Epithelial cell of proximal tubule (primary cell): ENCODE results near the gene DTNBP1. TPM values are rescaled to one million over a fixed set of nuclear protein-coding genes. Genes with fewer than 3 reads are reported as not detected.

Source experiments
- DNase-seq: peaks from one replicate; pipeline ENCODE4 v3.0.0-alpha.2; 2011; ENCODE audit warnings: low read depth
- H3K4me3 ChIP-seq: 2 replicates; pipeline ENCODE4 v1.5.1; 2011; ENCODE audit warnings: low read depth, mild to moderate bottlenecking, low read length
- total RNA-seq: library from RNA; depleted of rRNA; stranded (reverse); fragments of >200 nt; gene quantifications from 2 replicates; pipeline ENCODE4 v1.2.3, GENCODE V29; 2015
- TF ChIP-seq, protein P1 (sequence below): conservative IDR thresholded peaks from 2 replicates; pipeline ENCODE4 v1.5.1; 2012; ENCODE audit warnings: low read depth, mild to moderate bottlenecking, low read length

DTNBP1 gene
- total RNA-seq, 1 donor from 2014 or later, result 6.3 TPM

- no peak overlapping the region for H3K4me3 ChIP-seq
- DNase-seq, result no peak
- TF ChIP-seq, protein P1, sequence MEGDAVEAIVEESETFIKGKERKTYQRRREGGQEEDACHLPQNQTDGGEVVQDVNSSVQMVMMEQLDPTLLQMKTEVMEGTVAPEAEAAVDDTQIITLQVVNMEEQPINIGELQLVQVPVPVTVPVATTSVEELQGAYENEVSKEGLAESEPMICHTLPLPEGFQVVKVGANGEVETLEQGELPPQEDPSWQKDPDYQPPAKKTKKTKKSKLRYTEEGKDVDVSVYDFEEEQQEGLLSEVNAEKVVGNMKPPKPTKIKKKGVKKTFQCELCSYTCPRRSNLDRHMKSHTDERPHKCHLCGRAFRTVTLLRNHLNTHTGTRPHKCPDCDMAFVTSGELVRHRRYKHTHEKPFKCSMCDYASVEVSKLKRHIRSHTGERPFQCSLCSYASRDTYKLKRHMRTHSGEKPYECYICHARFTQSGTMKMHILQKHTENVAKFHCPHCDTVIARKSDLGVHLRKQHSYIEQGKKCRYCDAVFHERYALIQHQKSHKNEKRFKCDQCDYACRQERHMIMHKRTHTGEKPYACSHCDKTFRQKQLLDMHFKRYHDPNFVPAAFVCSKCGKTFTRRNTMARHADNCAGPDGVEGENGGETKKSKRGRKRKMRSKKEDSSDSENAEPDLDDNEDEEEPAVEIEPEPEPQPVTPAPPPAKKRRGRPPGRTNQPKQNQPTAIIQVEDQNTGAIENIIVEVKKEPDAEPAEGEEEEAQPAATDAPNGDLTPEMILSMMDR, result no peak
Observed at GRCh38 chr6:15475261-15475660, 187.6 kb downstream of the DTNBP1 start.

DNA sequence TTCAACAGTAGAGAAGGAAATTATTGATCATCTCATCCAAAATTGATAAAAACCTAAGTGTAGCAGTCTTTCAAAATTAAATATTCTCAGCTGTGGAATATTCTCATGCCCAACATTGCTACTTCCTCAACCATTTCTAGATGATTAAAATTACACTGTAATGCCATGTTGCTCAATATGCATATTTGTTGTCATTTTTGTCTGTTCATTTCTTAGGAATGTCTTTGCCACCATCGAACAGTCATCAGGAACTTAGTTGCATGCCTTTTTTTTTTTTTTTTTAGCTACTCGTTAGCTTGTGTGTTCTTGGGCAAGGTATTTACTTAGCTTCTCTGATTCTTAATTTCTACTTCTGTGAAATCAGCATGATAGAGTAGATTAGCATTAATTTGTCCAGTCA, 188.6 kb downstream of the DTNBP1 start:
- H3K4me3 ChIP-seq, result no peak overlapping the region
- TF ChIP-seq, protein P1, result no peak
- no peak for DNase-seq

DNA sequence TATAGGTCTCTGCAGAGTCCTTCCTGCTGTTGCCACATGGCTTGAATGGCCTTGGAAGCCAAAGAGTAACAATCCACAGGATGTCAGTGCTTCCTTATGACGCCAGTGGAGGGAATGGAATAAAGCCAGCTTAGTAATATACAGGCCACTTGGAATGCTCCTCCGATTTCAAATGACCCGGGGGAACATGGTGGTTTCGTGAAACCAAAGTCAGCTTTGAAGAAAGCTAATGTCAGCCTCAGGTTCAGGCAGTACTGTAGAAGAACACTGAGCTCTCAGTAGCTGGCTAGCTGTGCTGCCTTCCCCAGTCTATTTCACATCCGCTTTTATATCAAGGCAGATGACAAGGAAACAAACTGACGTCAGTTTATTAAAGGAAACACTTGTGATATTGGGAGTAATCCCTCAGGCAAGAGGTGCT, 189.1 kb downstream of the DTNBP1 start:
- TF ChIP-seq, protein P1, result no peak
- no peak overlapping the region for H3K4me3 ChIP-seq
- no peak for DNase-seq

GRCh38 chr6:15473174-15473573, 189.7 kb downstream of the DTNBP1 start:
- H3K4me3 ChIP-seq, result no peak overlapping the region
- TF ChIP-seq, protein P1, result no peak
- DNase-seq, result no peak
